HepG2 (cell line): ENCODE data around the gene CHMP4B. TPM values are rescaled to one million over a fixed set of nuclear protein-coding genes. Genes with fewer than 3 reads are reported as not detected.

Experiments used
- ATF5 ChIP-seq: sonication (generic); formaldehyde crosslinking; IDR thresholded peaks from 2 replicates; pipeline ENCODE4 v1.4.0; 2020; ENCODE audit warnings: mild to moderate bottlenecking, low read depth, missing genetic modification reagents
- BCL6 ChIP-seq: IDR thresholded peaks from 2 replicates; pipeline ENCODE4 v1.6.1; 2016; ENCODE audit warnings: missing genetic modification reagents, missing compliant biosample characterization
- CEBPG ChIP-seq: IDR thresholded peaks from 2 replicates; pipeline ENCODE4 v1.6.1; 2016
- GLMP ChIP-seq: sonication (generic); formaldehyde crosslinking; IDR thresholded peaks from 2 replicates; pipeline ENCODE4 v1.9.0; 2021; ENCODE audit warnings: missing genetic modification reagents, mild to moderate bottlenecking, borderline replicate concordance
- JARID2 ChIP-seq: sonication (generic); formaldehyde crosslinking; IDR thresholded peaks from 2 replicates; pipeline ENCODE4 v1.8.1; 2023; ENCODE audit warnings: missing genetic modification reagents, inconsistent platforms; ENCODE audit not compliant: insufficient replicate concordance
- MED13 ChIP-seq: sonication (generic); formaldehyde crosslinking; IDR thresholded peaks from 2 replicates; pipeline ENCODE4 v1.5.0; 2020; ENCODE audit warnings: missing genetic modification reagents
- MXD4 ChIP-seq: IDR thresholded peaks from 2 replicates; pipeline ENCODE4 v1.6.1; 2016; ENCODE audit warnings: mild to moderate bottlenecking, missing biosample characterization, missing genetic modification reagents
- SIX4 ChIP-seq: sonication (generic); formaldehyde crosslinking; IDR thresholded peaks from 2 replicates; pipeline ENCODE4 v1.4.0; 2020; ENCODE audit warnings: missing genetic modification reagents
- SMARCC2 ChIP-seq: fragments of 450-650 bp; IDR thresholded peaks from 2 replicates; pipeline ENCODE4 v1.6.1; 2017; ENCODE audit warnings: antibody characterized with exemption, mild to moderate bottlenecking
- SNAPC2 ChIP-seq: sonication (generic); formaldehyde crosslinking; IDR thresholded peaks from 2 replicates; pipeline ENCODE4 v1.8.1; 2022; ENCODE audit warnings: mild to moderate bottlenecking, missing genetic modification reagents
- SRSF9 ChIP-seq: fragments of 200-400 bp; formaldehyde crosslinking; IDR thresholded peaks from 2 replicates; pipeline ENCODE4 v1.6.1; 2018; ENCODE audit warnings: borderline replicate concordance, mild to moderate bottlenecking, low read depth, low read length; ENCODE audit not compliant: insufficient read depth, poor library complexity, severe bottlenecking
- ZBTB7A ChIP-seq: sonication (generic); formaldehyde crosslinking; IDR thresholded peaks from 2 replicates; pipeline ENCODE4 v1.8.0; 2022; ENCODE audit warnings: mild to moderate bottlenecking, missing genetic modification reagents
- ZFP37 ChIP-seq: sonication (generic); formaldehyde crosslinking; IDR thresholded peaks from 2 replicates; pipeline ENCODE4 v1.4.0; 2020; ENCODE audit warnings: missing genetic modification reagents, borderline replicate concordance
- ZHX2 ChIP-seq, 2 experiments: sonication (generic) in 1 of 2; formaldehyde crosslinking in 1 of 2; IDR thresholded peaks; 2 replicates each; pipeline versions ENCODE4 v1.6.1 to v1.9.0; 2014 to 2022; ENCODE audit warnings: antibody characterized with exemption in 1 of 2, borderline replicate concordance in 1 of 2, inconsistent platforms in 1 of 2, low read depth in 1 of 2, missing genetic modification reagents in 1 of 2
- ZNF160 ChIP-seq: sonication (generic); formaldehyde crosslinking; IDR thresholded peaks from 2 replicates; pipeline ENCODE4 v1.8.0; 2022; ENCODE audit warnings: mild to moderate bottlenecking, inconsistent platforms, missing genetic modification reagents
- ZNF17 ChIP-seq: sonication (generic); formaldehyde crosslinking; IDR thresholded peaks from 2 replicates; pipeline ENCODE4 v1.5.0; 2020; ENCODE audit warnings: mild to moderate bottlenecking, missing genetic modification reagents
- ZNF276 ChIP-seq: sonication (generic); formaldehyde crosslinking; IDR thresholded peaks from 2 replicates; pipeline ENCODE4 v1.4.0; 2020; ENCODE audit warnings: mild to moderate bottlenecking, low read depth, missing genetic modification reagents
- ZNF335 ChIP-seq: sonication (generic); formaldehyde crosslinking; IDR thresholded peaks from 2 replicates; pipeline ENCODE4 v1.4.0; 2020; ENCODE audit warnings: missing genetic modification reagents
- ZNF337 ChIP-seq: sonication (generic); formaldehyde crosslinking; IDR thresholded peaks from 2 replicates; pipeline ENCODE4 v1.5.1; 2020; ENCODE audit warnings: missing genetic modification reagents, low read depth, mild to moderate bottlenecking, borderline replicate concordance
- ZNF430 ChIP-seq: sonication (generic); formaldehyde crosslinking; IDR thresholded peaks from 2 replicates; pipeline ENCODE4 v1.9.0; 2021; ENCODE audit warnings: mild to moderate bottlenecking, missing genetic modification reagents
- ZNF672 ChIP-seq: sonication (generic); formaldehyde crosslinking; IDR thresholded peaks from 2 replicates; pipeline ENCODE4 v1.8.1; 2022; ENCODE audit warnings: missing genetic modification reagents
- ZNF777 ChIP-seq: sonication (generic); formaldehyde crosslinking; IDR thresholded peaks from 2 replicates; pipeline ENCODE4 v1.4.0; 2020; ENCODE audit warnings: missing genetic modification reagents
- polyA plus RNA-seq, 8 experiments: library from polyadenylated mRNA; depleted of rRNA in 3 of 8; stranded (reverse) in 7 of 8; unstranded in 1 of 8; fragments of >200 nt; fragmentation: Illumina TruSeq in 4 of 8; extraction: Trizol in 4 of 8; gene quantifications; 2 replicates each; pipeline versions ENCODE4 v1.2.1 to v1.2.3, GENCODE V29; 2011 to 2016; ENCODE audit warnings: low read depth in 4 of 8, missing spikeins in 1 of 8, mixed read lengths in 1 of 8; ENCODE audit not compliant: insufficient read depth in 1 of 8
- total RNA-seq, 5 experiments: library from RNA; depleted of rRNA; stranded (reverse); fragments of >200 nt; fragmentation: Illumina TruSeq; extraction: Trizol; gene quantifications; 2 replicates each; pipeline ENCODE4 v1.2.3, GENCODE V29; 2016; ENCODE audit warnings: low read depth in 1 of 5

The CHMP4B gene
- total and polyA plus RNA-seq, 2 of the 13 experiments (the other 11 are each of a cell fraction or from before 2014, with no cell fraction given): 40.1 to 45.6 TPM

GRCh38 chr20:33791959-33792597, 19.1 kb upstream of the CHMP4B start (continued):
- peak; percentile 21; the same call in 1 of the 2 replicates for TF ChIP-seq BCL6
- TF ChIP-seq ZFP37 (CRISPR knock-in tag): no peak
- TF ChIP-seq ZHX2 (IDR thresholded peaks at IDR 0.05; ENCODE audit: low read depth): no peak
- TF ChIP-seq ZHX2 (CRISPR knock-in tag; IDR thresholded peaks at IDR 0.05; ENCODE audit: borderline replicate concordance): no peak
- TF ChIP-seq ZNF276 (CRISPR knock-in tag): no peak
- no peak for TF ChIP-seq MED13 (CRISPR knock-in tag)
- no peak for TF ChIP-seq JARID2 (CRISPR knock-in tag)
- TF ChIP-seq SNAPC2 (CRISPR knock-in tag): no peak
- no peak for TF ChIP-seq ZNF160 (CRISPR knock-in tag)
- no peak for TF ChIP-seq ZNF335 (CRISPR knock-in tag)
- no peak for TF ChIP-seq CEBPG (CRISPR knock-in tag)
- no peak for TF ChIP-seq ZNF17
- no peak for TF ChIP-seq ZNF337 (CRISPR knock-in tag)
- no peak for TF ChIP-seq ATF5 (CRISPR knock-in tag)
- TF ChIP-seq ZNF430 (CRISPR knock-in tag): no peak; the same call in 1 of the 2 replicates
- no peak for TF ChIP-seq MXD4
- no peak for TF ChIP-seq SIX4
- TF ChIP-seq GLMP (CRISPR knock-in tag): no peak
- TF ChIP-seq ZNF672 (CRISPR knock-in tag): no peak
- TF ChIP-seq SMARCC2: no peak
- no peak for TF ChIP-seq SRSF9
- TF ChIP-seq ZNF777 (CRISPR knock-in tag): no peak
- TF ChIP-seq ZBTB7A (CRISPR knock-in tag): peak; percentile 92
